Mesenteric fat pad (tissue), 1 donor: Measurements from ENCODE around the gene AMOTL1. TPM values are rescaled to one million over a fixed set of nuclear protein-coding genes. Genes with fewer than 3 reads are reported as not detected.
"Not testable (repeated sequence)": the region's sequence is repeated elsewhere in the genome, so short reads cannot be mapped to it uniquely, and the experiment has no call there.

ENCODE experiments used
- DNase-seq: peaks from one replicate; pipeline ENCODE4 v3.0.0-alpha.2; 2020; ENCODE audit warnings: low spot score
- total RNA-seq: library from RNA; stranded (reverse); fragmentation: NEBNext Ultra II Directional; extraction: Animal tissue kit (Norgen Biotek cat#: 25700); gene quantifications from one replicate; pipeline ENCODE4 v1.2.1, GENCODE V29; 2021
- donor health status: DM: yes; HTN: yes; CAD: no.

Gene AMOTL1
- total RNA-seq, 1 donor from 2014 or later = 51.6 TPM

DNA sequence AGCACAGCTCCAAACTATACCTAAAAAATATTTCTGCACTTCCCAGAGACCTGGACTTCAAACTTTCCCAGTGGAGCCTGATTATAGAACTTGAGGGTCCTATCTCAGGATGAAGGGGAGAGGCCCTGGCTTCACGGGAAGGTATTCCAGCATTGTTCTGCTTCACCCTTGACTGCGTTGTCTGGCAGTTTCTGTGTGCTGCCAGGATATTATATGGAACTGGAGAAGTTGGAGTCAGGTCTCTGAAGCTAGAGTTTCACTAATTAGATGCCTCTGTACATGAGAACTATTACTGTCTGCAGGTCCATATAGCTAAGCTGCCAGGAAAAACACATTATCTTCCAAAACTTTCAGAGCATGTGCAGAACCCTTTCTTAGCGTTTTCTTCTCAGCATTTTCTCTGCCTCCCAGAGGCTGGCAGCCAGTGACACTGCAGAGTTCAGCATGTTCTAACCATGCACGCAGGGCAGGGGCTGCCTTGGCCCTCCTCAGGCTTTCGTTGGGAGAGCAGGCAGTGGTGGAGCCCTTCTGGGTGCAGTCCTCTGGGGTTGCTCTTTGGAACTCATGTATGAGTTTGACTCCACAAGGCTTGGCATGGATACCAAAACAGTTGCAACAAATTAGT lies 105.9 kb downstream of the AMOTL1 start:
- no peak for DNase-seq

DNA sequence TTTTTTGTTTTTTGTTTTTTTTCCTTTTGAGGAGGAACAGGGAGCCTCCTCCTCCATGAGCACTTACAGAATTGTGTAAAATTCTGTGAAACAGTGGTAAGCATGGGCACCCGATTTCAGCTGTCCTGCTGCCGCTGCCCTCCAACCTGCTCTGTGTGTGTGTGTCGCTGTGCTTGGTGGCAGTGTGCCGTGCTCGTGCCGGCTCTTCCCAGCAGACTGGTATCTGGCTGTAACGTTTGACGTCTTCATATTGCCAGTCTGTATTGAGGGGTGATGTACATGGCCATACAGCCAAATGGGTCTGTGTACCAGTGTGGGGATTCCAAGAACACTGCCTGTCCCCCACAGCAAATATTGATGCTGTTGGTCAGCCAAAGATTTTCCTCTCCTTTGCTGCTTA lies 108.1 kb downstream of the AMOTL1 start:
- no peak for DNase-seq

DNA sequence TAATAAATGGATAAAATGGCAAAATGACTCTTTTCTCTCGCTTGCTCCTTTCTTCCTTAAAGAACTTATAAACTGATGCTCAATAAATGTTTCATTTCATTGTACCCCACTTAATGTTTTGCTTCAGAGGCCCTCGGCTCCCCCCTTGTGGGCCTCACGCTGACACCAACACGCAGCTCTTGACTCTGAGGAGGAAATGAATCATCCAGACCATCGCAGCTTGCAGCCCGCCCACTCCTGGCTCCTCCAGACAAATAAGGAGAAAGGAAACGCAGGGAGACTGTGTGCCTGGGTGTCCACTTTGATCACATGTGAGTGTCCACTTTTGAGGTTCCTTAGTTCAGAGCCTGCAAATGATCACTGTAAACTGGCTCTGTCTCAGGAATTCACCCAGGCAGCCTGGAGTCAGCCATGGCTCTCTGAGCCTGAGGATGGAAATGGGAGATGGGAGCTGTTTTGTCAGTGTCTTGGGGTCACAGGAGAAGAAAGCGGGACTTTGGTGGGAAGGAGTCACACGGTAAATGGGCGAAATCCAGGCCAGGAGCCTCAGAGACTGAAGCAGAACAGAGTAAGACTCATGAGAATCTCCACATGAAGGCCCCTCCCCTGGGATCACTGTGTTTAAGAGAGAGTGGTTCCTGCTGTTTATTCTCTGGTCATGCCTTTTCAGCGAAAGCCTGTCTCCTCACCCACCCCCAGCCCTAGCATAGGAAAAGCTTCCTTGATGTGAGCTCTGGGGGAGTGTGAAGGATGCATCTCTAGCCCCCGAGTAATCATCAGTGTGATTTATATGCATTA lies 108.7 kb downstream of the AMOTL1 start:
- DNase-seq = no peak

DNA sequence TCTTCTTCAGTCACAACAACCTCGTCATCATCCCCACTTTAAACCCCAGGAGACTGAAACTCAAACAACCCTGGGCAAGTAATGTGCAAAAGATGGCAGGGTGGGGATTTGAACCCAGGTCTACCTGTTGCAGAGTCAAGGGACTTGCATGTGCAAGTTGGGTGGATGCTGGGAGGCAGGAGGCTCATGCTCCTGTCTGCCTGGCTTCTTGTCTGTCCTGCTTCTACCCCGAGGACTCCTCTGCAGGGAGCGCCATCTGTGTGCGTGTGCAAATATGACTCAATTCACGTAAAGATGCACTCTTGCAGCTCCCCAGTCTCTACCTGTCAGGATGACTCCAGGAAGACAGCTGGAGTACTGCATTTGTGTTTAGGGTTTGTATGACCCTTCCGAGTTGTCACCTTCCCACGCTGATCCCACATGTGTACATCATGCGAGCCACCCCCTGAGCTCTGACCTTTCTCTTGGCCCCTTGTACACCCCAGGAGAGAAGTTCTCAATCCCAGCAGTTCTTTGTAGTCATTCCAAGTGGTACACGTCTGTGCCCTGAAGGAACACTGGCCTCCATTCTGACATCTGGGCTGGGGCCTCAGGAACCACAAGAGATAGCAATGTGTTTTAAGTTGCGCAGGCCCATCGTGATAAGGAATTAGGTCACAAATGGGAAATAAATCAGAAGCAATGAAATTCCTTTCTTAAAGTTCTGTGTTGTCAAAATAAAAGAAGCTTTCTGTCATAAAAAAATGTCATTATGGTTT lies 109.5 kb downstream of the AMOTL1 start:
- DNase-seq = no peak

DNA sequence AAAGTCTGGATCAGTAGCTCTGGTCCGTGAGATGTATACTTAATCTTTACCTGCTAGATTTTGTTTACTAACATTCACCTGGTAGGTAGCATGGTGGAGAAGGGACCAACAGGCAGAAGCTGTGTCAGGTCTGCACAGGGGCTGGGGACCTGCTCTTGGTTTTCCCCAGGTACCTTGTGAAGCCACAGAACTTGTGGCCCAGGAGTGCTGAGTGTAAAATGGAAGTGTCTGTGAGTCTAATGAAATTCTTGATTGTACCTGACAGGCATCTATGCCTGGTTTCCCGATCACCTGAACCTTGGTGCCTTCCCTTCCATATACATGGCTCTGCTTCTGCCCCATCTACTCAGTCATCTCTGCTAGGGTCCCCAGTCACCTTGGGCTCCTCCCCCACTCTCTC lies 110.8 kb downstream of the AMOTL1 start:
- no peak for DNase-seq

DNA sequence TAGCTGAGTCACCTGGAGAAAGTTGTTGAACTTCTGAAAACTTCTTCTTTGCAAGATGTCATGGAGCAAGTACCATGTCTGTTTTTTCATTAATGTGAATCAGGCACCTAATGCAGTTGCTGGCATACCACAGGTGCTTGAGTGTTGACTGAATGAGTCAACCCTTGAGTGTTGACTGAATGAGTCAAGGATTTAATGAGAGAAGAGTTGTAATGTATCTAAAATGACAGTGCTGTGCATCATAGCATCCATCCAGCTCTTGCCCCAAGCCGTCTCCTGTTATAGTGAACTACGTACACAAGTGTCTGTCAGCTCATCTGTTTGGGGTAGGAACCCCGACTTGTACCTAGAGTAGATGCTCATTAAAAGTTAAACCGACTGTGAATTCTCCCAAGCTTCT lies 112.1 kb downstream of the AMOTL1 start:
- DNase-seq = no peak

DNA sequence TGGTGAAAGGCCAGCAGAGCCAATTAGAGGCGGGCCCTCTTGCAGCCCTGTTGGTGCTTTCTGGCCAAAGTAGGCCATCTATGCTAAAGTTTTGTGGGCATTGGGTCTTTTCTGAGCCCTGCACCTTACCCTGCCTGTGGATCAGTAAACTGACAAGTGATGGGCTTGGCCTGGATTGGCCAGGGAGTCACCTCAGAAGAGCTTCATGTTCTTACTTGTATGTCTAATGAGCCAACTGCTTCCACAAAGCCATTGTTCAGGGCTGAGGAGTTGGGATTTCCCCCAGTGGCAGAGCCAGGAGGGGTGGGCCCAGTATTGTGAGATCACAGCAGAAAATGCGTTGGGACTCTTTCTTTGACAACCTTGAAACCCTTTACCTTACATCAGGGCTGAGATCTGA lies 114.8 kb downstream of the AMOTL1 start:
- DNase-seq = no peak

DNA sequence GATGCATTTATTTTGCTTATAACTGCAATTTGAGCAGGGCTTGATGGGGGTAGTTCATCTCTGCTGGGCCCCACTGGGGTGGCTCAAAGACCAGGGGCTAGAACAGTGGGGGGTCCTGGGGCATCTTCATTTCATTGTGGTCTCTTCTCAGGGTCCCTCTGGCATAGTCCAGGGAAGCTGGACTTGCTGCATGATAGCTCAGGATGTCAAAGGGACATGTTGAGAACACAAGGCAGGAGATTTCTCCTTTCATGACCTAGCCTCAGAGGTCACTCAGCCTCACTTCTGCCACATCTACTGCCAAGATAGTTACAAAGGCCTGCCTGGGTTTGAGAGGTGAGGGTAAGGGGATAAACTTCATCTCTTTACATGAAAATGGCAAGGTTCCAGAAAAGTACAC lies 115.7 kb downstream of the AMOTL1 start:
- no peak for DNase-seq

DNA sequence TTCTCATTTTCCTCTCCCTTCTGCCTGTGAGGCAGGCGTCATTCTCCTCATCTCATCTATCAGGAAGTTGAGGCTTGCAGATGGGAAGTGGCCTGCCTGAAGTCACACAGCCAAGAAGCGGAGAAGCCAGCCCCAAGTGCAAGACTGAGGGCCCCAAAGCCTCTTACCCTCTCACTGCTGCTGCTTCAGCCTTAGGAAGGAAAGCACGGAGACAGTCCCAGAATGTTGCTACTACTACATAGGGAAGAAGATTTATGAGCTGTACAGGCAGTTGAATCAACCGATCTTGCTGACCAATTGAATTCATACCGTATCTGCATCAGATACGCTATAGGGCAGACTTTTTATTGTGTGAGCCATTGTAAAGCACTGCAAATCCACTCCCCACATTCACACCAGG lies 116.2 kb downstream of the AMOTL1 start:
- no peak for DNase-seq

DNA sequence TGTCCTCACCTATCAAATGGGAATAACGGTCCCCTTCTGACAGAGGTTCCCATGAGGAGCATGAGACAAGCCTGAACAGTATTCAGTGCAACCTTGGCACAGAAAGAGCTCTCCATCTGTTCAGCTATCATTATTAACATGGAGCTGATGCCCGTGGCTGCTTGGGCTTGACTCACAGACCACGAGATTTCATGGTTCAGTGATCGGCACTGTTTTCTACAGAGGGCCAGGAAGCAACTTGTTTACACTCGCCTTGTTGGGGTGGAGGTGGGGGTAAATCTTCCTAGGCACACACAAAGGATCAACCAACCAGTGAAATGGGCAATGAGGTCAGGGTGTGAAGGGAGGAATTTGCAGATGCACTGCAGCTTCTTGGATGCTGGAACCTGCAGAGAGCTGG lies 117.0 kb downstream of the AMOTL1 start:
- no peak for DNase-seq

DNA sequence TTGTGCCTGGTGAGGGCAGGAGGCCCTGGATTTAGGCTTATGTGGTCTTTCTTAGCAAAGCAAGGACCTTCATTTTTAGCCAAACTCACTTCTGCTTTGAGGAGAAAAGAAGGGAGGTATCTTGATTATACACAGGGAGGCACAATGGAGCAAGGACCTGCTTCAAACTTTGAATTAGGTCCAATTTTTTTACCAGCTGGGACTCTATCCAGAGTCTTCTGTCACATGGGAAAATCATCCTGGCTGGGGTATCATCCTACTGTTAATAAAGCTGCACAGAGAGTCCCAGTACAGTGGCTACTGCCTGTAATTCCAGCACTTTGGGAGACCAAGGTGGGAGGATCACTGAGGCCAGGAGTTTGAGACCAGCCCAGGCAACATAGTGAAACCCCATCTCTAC lies 117.4 kb downstream of the AMOTL1 start:
- no peak for DNase-seq

DNA sequence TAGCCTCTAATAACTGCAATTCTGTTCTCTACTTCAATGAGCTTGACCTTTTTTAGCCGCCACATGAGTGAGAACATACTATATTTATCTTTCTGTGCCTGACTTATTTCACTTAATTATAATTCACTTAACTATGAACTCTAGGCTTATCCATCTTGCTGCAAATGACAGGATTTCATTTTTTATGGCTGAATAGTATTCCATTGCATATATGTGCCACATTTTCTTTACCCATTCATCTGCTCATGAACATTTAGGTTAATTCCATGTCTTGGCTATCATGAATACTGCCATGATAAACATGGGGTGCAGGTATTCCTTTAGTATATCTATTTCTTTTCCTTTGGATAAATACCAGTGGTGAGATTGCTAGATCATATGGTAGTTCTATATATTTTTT lies 120.0 kb downstream of the AMOTL1 start:
- no peak for DNase-seq

DNA sequence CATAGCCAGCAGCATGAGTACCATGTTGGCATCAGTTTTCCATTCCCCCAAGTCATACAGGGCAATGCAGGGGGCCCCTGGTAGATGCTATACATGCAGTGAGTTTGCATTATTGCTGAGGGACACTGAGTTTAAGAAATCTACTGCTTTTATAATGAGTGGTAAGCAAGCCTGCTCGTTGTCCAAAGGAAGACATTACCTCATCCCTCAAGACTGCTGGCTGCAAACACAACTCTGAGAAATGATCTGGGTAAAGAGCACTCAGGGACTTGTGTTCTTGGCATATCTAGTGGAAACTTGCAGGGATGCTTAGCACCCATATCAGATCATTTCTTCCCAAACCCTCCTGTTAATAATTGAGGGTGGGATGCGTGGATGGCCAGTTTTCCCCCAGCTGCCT lies 127.3 kb downstream of the AMOTL1 start:
- no peak for DNase-seq

DNA sequence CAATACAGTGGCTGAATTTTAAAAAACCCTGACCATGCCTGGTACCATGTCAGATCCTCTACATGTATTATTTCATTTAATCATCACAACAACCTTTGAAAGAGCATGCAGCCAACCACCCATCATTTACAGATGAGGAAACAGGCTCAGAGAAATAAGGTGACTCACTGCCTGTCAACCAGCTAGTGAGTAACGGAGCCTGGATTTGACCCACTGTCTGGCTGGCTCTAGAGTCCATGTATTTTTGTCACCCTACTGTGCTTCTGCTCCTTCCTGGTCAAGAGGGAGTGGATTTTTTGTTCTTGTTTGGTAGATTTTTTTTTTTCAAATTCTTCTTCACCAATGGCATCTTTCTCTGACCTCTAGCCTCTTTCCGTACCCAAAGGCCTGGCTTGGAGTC lies 127.8 kb downstream of the AMOTL1 start:
- DNase-seq = no peak

DNA sequence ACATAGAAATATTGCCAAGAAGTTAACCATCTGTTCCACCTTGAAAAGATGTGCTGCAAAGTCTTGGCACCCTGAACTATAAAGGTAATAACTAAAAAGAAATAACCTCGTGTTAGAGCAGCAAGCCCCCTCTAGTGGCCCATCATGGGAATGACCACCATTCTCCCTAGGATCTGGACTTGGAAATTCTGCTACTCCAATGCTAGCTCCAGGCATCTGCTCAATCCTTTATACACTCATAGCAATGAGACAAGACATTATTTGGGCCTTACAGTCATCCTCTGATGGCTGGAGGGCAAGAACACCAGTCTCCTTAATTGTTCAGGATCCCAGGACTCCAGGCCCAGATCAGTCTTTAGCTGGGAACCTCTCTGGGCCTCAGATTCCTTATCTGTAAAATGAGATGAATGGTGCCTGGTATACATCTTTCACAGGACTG lies 129.2 kb downstream of the AMOTL1 start:
- DNase-seq = no peak

DNA sequence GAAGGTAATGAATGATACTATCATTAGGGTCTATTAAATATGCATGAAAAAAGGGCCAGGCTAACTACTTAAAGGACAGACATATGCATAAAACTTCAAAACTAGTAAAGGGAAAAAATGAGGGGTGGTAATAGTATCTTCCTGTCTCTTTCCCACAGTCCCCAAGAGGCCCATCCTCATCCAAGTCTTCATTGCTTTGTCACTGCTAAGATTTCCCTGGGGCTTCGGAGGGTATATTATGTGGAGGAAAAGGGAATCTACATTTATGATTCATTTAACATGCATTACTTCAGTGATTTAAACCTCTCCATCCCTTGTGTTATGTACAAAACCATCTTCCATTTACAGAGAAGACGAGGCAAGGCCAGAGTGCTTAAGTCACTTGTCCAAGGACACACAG lies 139.1 kb downstream of the AMOTL1 start:
- no peak for DNase-seq

DNA sequence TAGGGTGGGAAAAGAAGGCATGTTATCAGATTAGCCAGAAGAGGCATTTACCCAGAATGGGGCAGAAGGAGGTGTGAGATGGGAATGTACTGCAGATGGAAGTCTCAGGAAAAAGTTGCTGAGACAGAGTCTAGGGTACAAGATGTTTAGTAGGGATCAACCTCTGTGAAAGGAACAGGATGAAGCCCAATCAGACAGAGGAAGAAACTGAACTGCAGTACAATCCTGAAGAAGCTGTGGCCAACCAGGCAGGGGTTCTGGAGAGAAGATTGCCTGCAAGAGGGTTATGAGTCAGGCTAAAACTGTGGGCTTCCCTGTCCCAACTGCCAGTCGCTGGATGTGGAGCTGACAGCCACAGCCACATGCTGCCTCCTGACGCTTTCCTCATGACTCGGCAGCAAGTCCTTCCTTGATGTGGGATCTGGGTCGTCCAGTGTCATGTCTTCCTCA lies 141.2 kb downstream of the AMOTL1 start:
- DNase-seq = no peak

DNA sequence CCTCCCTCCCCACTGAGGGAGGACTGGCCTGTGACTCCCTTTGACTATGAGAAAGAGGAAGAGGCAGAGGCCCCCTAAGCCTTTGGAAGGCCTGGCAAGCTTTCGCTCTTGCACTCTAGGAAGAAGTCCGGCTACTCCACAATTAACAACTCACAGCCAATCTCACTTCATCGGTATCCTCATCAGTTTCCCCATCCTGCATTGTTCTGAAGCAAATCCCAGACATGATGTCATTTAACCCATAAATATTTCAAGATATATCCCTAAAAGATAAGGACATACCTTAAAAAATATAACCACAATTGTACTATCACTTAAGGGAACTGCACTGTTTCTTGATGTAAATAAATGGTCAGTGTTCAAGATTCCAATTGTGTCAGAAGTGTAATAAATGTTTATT lies 142.1 kb downstream of the AMOTL1 start:
- DNase-seq = no peak

DNA sequence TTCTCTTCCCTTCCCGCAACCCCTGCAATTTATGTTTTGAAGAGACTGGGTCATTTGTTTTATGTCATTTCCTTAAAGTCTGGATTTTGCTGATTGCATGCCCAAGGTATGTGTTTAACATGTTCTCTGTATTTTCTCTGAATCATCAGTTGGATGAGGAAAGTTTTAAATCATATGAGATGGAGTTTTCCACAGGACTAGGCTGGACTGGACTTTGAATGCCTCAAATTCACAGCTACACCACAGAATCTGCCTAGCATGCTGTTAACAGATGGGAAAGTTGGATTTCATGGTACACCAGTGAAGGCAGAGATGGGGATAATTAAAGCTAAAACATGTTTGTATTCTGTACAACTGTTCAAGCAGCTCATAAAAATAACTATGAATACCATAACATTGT lies 142.6 kb downstream of the AMOTL1 start:
- DNase-seq = no peak

DNA sequence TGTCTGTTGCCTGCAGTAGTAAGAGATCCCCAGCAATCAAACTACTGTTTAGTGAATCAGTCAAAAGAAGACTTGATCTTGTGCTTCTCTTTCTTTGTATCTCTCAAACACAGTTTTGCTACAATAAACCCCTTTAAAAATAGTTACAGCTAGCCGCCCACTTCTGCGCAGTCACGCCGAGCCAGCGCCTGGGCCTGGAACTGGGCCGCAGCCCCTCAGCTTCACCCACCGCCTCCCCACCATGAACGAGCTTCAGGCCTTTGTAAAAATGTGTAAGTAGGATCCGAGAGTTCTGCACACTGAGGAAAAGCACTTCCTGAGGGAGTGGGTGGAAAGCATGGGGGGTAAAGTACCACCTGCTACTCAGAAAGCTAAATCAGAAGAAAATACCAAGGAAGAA lies 144.7 kb downstream of the AMOTL1 start:
- no peak for DNase-seq

DNA sequence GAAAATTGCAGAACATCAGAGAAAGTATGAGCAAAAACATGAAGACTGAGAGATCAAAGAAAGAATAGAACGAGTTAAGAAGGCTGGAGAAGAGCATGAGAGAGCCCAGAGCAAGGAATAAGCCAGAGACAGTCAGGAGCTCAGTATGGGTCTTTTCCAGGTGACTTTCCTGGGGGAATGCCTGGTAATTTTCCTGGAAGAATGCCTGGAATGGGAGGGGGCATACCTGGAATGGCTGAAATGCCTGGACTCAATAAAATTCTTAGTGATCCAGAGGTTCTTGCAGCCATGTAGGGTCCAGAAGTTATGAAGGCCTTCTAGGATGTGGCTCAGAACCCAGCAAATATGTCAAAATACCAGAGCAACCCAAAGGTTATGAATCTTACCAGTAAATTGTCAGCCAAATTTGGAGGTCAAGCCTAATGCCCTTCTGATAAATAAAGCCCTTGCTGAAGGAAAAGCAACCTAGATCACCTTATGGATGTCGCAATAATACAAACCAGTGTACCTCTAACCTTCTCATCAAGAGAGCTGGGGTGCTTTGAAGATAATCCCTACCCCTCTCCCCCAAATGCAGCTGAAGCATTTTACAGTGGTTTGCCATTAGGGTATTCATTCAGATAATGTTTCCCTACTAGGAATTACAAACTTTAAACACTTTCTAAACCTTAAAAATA lies 145.7 kb downstream of the AMOTL1 start:
- not testable (repeated sequence) for DNase-seq

DNA sequence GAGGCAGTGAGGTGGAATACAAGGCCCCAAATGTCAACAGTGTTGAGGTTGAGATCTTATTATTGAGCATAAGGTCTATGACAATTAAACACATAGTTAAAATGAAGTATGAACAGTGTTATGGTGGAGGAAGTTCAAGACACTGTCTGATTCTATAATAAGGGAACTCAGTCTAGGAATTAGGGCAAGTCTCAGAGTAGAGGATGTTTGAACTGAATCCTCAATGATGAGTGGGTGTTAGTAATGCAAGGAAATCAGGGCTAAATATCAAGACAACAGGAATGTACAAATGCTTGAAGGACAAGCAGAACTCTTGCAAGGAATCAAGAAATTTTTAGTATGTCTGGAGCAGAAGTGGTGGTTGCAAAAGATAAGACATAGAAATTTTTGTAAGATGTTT lies 152.2 kb downstream of the AMOTL1 start:
- DNase-seq = no peak
